Measurements from ENCODE around the gene CHAMP1.

Gene CHAMP1

DNA sequence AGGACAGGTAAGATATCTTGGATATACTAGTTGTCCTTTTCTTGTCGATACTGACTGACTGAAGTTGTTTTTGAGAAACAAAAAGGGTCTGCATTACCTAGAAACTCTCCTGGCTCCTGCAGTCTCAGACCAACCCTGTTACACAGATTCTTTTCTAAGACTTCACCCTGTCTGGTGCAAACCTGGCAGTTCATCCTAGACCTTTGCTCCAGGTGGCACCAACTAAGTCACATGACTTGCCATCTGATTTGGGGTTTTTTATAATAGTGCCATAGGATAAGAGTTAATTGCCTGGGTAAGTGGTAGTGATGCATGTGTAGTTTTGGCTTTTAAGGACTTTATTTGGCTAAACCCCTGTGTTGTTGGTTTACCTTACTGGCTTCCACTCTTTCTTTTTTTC, 14.3 kb downstream of the CHAMP1 start:
- TF ChIP-seq, protein P1, sequence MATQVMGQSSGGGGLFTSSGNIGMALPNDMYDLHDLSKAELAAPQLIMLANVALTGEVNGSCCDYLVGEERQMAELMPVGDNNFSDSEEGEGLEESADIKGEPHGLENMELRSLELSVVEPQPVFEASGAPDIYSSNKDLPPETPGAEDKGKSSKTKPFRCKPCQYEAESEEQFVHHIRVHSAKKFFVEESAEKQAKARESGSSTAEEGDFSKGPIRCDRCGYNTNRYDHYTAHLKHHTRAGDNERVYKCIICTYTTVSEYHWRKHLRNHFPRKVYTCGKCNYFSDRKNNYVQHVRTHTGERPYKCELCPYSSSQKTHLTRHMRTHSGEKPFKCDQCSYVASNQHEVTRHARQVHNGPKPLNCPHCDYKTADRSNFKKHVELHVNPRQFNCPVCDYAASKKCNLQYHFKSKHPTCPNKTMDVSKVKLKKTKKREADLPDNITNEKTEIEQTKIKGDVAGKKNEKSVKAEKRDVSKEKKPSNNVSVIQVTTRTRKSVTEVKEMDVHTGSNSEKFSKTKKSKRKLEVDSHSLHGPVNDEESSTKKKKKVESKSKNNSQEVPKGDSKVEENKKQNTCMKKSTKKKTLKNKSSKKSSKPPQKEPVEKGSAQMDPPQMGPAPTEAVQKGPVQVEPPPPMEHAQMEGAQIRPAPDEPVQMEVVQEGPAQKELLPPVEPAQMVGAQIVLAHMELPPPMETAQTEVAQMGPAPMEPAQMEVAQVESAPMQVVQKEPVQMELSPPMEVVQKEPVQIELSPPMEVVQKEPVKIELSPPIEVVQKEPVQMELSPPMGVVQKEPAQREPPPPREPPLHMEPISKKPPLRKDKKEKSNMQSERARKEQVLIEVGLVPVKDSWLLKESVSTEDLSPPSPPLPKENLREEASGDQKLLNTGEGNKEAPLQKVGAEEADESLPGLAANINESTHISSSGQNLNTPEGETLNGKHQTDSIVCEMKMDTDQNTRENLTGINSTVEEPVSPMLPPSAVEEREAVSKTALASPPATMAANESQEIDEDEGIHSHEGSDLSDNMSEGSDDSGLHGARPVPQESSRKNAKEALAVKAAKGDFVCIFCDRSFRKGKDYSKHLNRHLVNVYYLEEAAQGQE (IDR thresholded peaks at IDR 0.05; ENCODE audit: insufficient read depth in 1 of 2, low read depth in 2 of 2, low read length in 2 of 2) = no peak
- no peak for TF ChIP-seq POLR2AphosphoS5 (IDR thresholded peaks at IDR 0.05; ENCODE audit: low read depth, low read length)
- TF ChIP-seq SIN3A (IDR thresholded peaks at IDR 0.05; ENCODE audit: borderline replicate concordance, insufficient read depth, low read length) = no peak

DNA sequence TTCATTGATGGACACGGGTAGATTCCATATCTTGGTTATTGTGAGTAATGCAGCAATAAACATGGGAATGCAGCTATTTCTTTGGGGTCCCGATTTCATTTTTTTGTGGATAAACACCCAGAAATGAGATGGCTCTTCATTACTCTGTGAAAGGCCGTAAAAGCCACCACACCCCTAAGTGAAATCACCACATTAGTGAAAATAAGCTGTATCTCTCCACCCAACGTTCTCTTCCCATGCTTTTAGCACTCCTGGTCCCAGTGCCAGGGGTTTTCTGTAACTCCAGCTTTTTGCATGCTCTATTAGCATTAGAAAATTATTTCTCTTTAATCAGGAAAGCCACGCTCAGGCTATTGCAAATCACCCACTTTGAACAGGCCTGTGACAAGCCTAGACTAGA, 15.8 kb downstream of the CHAMP1 start:
- no peak for TF ChIP-seq FOXP2 (optimal IDR thresholded peaks at IDR 0.05; ENCODE audit: borderline replicate concordance, extremely low read depth, extremely low read length, insufficient read depth)
- no peak for TF ChIP-seq SIN3A (IDR thresholded peaks at IDR 0.05; ENCODE audit: borderline replicate concordance, insufficient read depth, low read length)
- no peak for TF ChIP-seq TAF1 (IDR thresholded peaks at IDR 0.05; ENCODE audit: borderline replicate concordance, insufficient read depth, low read length)
- TF ChIP-seq, protein P1 (IDR thresholded peaks at IDR 0.05; ENCODE audit: insufficient read depth in 1 of 2, low read depth in 2 of 2, low read length in 2 of 2) = no peak
- TF ChIP-seq POLR2AphosphoS5 (IDR thresholded peaks at IDR 0.05; ENCODE audit: low read depth, low read length) = no peak

DNA sequence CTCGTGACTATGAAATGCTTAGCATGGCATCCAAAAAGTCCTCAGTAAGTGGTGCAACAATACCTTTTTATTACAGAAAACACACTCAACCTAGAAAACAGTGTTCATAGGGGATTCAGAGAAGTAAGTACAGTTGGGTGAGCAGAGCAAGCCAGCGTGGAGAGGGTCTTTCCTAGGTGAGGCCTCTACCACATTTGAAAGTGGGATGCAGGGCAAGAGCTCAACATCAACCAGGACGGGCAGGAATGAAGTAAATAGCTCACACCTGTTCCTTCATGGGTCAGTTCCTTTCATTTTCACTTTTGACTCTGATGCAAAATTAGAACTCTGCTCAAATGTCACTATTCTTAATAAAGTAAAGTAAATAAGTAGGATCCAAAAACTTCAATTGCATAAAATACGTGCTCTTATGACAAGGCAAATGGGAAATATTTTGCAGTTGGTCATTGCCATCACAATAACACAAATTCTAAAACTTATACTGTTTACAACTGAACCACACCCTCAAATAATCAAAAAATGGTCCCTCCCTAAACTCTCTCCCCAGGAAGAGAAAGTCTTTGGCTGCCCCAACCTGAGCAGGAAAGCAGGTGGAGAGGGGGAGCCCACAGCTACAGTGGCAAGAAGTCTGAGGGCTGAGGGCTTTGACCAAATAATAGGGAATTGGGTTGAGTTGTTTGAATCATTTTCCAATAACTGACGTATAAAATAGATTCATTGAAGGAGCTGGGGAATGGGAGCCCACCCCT, 20.2 kb downstream of the CHAMP1 start:
- no peak for TF ChIP-seq TAF1 (IDR thresholded peaks at IDR 0.05; ENCODE audit: borderline replicate concordance, insufficient read depth, low read length)
- TF ChIP-seq SIN3A (IDR thresholded peaks at IDR 0.05; ENCODE audit: borderline replicate concordance, insufficient read depth, low read length) = no peak
- TF ChIP-seq, protein P1 (IDR thresholded peaks at IDR 0.05; ENCODE audit: insufficient read depth in 1 of 2, low read depth in 2 of 2, low read length in 2 of 2) = no peak
- TF ChIP-seq FOXP2 (optimal IDR thresholded peaks at IDR 0.05; ENCODE audit: borderline replicate concordance, extremely low read depth, extremely low read length, insufficient read depth) = no peak
- TF ChIP-seq POLR2AphosphoS5 (IDR thresholded peaks at IDR 0.05; ENCODE audit: low read depth, low read length) = no peak

DNA sequence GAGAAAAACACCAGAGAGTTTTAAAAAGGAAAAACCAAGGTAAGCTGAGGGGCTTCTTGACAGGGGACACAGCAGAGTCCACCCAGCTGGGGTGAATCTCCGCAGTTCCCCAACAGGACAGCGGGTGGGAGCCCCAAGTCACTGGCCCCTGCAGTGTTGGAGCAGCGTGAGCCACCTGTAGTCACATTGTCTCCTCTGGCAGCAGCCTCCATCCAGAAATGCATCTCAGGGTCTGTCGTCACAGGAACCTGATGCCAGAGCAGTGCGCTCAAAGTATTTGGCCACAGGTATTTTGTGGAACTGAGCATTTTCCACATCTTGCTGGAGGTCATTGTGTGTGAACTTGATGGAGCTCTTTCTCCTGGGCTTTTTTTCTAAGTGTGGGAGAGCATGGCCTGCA, 24.7 kb downstream of the CHAMP1 start:
- TF ChIP-seq POLR2AphosphoS5 (IDR thresholded peaks at IDR 0.05; ENCODE audit: low read depth, low read length) = no peak
- TF ChIP-seq SIN3A (IDR thresholded peaks at IDR 0.05; ENCODE audit: borderline replicate concordance, insufficient read depth, low read length) = no peak
- TF ChIP-seq, protein P1 (IDR thresholded peaks at IDR 0.05; ENCODE audit: insufficient read depth in 1 of 2, low read depth in 2 of 2, low read length in 2 of 2) = no peak
- no peak for TF ChIP-seq FOXP2 (optimal IDR thresholded peaks at IDR 0.05; ENCODE audit: borderline replicate concordance, extremely low read depth, extremely low read length, insufficient read depth)
- TF ChIP-seq TAF1 (IDR thresholded peaks at IDR 0.05; ENCODE audit: borderline replicate concordance, insufficient read depth, low read length) = no peak
